ENCODE data around the gene SMAP2.

The SMAP2 gene

GRCh38 chr1:40389871-40390560 is 16.5 kb downstream of the SMAP2 start:
- in situ Hi-C loops (cut with MboI; ENCODE audit: low sequenced_read_pairs), result no loop called here

DNA sequence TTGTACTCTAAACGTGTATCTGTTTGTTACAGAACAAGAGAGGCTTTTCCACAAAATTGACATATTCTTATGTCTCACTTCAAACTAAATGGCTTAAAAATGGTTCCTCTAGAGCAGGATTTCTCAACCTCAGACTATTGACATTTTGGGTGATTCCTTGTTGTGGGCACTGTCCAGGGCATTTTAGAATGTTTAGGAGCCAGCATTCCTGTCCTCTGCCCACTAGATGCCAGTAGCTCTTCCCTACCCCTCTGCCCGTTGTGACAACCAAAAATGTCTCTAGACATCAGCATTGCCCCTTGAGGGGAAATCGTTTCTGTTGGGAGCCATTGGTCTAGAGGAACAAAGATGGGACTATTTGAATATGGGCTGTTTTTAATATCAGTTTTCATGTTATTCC is 17.3 kb downstream of the SMAP2 start:
- in situ Hi-C loops (cut with MboI; ENCODE audit: low sequenced_read_pairs), result no loop called here

- in situ Hi-C loops (cut with MboI; ENCODE audit: low sequenced_read_pairs), result no loop called here
Observed at GRCh38 chr1:40391688-40392145, 18.2 kb downstream of the SMAP2 start.

DNA sequence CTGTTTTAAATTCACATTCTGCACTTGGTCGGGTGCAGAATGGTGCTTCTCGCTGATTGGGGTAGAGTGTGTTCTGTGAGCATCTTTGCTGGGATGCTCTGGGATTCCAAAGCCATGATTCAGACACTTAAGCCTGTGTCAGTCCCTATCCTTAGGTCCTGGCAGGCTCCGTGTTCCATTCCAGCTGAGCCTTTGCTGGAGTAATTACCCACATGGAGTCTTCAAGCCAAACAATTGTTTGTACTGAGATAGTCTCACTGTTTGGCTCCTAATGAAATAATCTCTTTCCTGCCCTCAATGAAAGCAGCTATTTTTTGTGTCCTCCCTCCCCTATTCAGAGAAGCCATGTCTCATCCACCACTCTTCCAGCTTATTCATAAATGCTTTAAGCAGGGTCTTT is 18.7 kb downstream of the SMAP2 start:
- in situ Hi-C loops (cut with MboI; ENCODE audit: low sequenced_read_pairs), result no loop called here

- in situ Hi-C loops (cut with MboI; ENCODE audit: low sequenced_read_pairs), result no loop called here
Observed at GRCh38 chr1:40393173-40393572, 19.6 kb downstream of the SMAP2 start.

- in situ Hi-C loops (cut with MboI; ENCODE audit: low sequenced_read_pairs), result no loop called here
Observed at GRCh38 chr1:40394491-40395172, 21.1 kb downstream of the SMAP2 start.

- in situ Hi-C loops (cut with MboI; ENCODE audit: low sequenced_read_pairs), result no loop called here
Observed at GRCh38 chr1:40395190-40396175, 22.0 kb downstream of the SMAP2 start.

DNA sequence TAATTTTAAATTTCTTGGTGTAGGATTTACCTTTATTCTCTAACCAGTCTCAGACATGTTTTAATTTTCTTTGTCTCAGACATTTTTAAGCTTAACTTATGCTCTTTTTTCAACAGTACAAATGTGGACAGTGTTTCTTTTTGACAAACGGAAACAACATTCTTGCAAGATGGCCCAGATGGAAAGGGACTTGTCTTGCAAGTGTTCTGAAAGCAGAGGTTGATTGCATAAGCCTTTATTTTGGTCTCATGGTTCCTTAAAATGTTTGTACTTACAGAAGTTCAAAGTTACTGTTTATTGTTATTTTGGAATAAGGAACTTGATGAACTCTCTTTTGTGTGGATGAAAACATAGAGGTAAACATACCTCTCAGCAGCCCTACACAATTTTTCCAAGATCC is 22.9 kb downstream of the SMAP2 start:
- in situ Hi-C loops (cut with MboI; ENCODE audit: low sequenced_read_pairs), result no loop called here

DNA sequence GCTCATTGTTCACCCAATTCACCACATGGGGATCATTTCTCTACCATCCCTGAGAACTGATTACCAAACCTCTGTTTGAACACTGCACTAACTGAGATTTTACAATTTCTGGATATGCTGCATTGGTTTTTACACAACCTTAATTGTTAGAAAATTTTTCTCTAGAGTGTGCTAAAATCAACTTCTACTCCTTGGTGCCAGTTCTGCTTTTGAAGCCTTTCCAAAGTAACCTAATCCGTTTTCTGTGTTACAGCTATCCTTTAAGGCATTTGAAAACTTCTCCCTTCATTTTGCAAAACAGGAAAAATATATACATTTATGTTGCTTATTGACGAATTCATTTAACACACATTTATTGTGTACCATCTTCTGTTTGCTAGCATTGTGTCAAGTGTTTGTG is 23.7 kb downstream of the SMAP2 start:
- in situ Hi-C loops (cut with MboI; ENCODE audit: low sequenced_read_pairs), result no loop called here

GRCh38 chr1:40399984-40400704 is 26.6 kb downstream of the SMAP2 start:
- in situ Hi-C loops (cut with MboI; ENCODE audit: low sequenced_read_pairs), result no loop called here

- in situ Hi-C loops (cut with MboI; ENCODE audit: low sequenced_read_pairs), result no loop called here
Observed at GRCh38 chr1:40401473-40402201, 28.1 kb downstream of the SMAP2 start.

DNA sequence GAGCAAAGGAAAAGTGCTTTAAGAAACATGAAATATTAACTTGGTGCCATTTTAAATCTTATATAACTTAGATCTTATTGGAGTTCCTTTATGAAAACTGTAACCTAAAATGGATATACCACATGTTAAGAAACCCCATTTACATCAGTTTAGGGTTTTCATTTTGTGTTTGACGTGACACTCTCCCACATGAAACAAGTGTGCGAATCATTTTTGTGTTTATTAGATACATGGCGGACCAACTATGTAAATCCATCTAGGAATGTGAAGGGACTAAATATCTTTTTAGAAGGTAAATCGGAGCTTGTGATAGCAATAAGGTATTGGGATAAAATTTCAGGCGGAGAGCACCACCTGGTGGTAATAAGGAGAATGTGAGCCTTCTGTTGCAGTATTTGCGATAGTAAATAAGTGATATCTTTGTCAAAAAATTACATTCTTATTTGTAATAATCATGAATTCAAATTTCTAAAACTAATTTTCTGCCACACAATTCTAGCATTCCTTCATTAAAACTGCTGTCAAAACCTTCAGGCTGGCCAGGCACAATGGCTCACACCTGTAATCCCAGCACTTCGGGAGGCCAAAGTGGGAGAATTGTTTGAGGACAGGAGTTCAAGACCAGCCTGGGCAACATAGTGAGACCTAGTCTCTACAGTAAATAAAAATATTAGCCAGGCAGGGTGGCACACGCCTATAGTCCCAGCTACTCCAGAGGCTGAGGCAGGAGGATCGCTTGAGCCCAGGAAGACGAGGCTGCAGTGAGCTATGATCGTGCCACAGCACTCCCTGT is 31.3 kb downstream of the SMAP2 start:
- in situ Hi-C loops (cut with MboI; ENCODE audit: low sequenced_read_pairs), result no loop called here

DNA sequence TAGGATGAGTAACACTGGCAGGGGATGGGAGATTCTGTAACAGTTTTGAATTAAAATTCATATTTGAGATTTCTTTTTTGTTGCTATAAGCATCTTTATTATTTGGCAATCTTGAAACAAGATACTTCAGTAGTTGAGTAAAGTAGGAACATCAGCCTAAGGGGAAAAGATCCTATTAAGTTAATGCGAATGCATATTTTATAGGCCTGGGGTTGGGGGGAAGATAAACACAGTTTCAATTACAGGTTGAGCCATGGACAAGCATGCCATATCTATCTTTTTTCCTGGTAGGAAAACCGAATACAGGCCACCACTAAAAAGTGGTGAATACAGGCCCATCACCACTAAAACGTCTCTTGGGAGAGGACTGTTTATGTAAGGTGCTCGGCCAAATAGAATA is 32.3 kb downstream of the SMAP2 start:
- in situ Hi-C loops (cut with MboI; ENCODE audit: low sequenced_read_pairs), result no loop called here

DNA sequence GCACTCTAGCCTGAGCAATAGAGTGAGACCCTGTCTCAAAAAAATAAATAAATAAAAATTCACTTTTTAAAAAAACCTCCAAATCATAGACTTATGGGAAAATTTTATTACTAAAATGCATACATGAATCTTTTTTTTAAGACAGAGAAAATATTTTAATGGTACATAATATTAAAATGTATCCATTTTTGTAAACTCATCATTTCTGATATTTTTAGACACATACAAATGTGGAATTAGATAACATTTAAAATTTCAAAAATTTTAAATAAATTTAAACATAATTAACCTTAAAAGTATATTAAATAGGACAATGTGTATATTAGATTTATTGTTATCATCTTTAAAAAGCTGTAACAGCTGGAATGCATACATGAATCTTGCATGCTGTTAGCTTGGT is 33.9 kb downstream of the SMAP2 start:
- in situ Hi-C loops (cut with MboI; ENCODE audit: low sequenced_read_pairs), result no loop called here

DNA sequence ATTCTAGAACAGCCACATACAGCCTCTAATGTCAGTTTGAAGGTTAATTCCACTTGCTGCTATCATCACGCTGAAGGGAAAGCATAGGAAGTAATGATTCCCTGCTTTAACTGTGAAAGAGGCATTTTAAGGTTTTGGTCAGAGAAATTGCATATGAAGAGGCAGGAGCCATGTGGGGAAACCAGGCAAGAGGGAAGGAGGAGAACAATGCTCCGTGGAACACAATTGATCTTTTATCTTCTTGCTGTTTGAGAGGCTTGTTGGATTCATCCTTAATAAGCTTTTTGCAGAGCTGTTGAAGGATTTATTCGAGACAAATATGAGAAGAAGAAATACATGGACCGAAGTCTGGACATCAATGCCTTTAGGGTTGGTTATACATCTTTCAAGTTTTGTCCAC is 35.9 kb downstream of the SMAP2 start:
- in situ Hi-C loops (cut with MboI; ENCODE audit: low sequenced_read_pairs), result no loop called here

DNA sequence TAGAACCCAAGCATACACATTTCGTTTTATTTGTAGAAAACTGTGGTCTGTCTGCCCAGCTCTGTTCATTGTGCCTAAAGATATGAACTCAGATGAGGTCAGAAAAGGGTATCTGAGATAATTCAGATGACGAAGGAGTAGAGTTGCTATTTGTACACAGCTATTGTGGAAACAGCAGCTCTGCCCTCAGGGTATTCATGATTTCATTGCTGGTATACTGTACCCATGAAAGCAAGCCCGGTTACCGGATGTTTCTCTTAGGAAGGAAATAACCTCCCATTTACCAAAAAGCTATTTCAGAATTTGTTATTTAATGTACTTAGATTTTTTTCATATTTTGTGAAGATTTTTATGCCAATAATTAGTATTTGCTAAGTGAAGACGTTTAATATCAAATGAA is 37.8 kb downstream of the SMAP2 start:
- in situ Hi-C loops (cut with MboI; ENCODE audit: low sequenced_read_pairs), result no loop called here

DNA sequence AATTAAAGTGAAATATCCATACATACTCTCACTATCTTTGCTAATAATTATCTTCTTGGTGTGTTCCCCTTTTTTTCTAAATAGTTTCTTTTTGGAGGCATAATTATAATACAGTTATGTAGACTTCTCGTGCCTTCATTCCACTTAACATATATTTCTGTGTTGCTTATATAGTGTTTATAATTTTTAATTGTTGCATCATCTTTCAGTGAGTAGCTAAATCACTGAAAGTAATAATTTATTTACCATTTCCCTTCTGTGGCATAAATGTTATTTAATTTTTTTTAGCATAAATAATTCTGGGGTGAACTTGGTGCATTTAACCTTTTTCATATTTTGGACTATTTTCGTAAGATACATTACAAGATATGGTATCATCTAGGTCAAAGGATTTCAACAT is 38.3 kb downstream of the SMAP2 start:
- in situ Hi-C loops (cut with MboI; ENCODE audit: low sequenced_read_pairs), result no loop called here

GRCh38 chr1:40413527-40414252 is 40.2 kb downstream of the SMAP2 start:
- in situ Hi-C loops (cut with MboI; ENCODE audit: low sequenced_read_pairs), result no loop called here

GRCh38 chr1:40414331-40414730 is 40.8 kb downstream of the SMAP2 start:
- in situ Hi-C loops (cut with MboI; ENCODE audit: low sequenced_read_pairs), result no loop called here

All from hTERT RPE-1 (cell line).